GM19452 (cell line): Measurements from ENCODE around the gene ARL14EPL.
"Not testable (repeated sequence)": the region's sequence is repeated elsewhere in the genome, so short reads cannot be mapped to it uniquely, and the experiment has no call there.

Experiments
- ATAC-seq: cut with Tn5 transposase; IDR thresholded peaks from one replicate; pipeline ENCODE4 v1.9.1; 2021; ENCODE audit not compliant: unreplicated experiment

Gene ARL14EPL

DNA sequence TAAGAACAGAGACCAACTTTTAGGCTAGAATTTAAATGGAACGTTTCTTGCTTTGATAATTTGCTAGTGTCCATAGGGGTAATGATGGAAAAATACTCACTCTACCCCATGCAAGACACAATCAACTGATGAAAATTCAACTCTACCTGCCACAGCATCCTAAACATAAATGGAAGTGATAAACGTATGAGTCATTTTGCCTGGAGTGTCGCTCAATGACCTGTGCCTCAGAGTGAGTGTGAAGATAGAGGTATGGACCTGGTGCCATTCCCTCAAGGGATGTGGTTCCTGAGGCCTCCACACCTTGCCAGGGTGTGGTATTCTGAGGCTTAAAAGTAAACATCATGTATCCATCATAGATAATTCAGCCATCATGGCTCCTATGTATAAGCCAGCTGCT is 14.0 kb downstream of the ARL14EPL start:
- no peak for ATAC-seq

DNA sequence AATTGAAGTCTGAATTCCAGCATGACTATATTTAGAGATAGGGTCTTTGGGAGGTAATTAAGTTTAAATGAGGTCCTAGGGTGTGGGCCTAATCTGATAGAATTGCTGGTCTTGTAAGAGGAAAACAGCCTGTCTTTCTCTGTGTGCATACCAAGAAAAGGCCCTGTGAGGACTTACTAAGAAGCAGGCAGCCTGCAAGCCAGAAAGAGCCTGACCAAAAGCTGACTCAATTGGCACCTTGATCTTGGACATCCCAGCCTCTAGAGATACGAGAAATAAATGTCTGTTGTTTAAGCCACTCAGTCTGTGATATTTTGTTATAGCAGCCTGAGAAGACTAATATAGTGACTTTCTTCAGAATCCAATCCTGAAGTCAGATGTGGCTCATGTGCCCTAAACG is 14.6 kb downstream of the ARL14EPL start:
- ATAC-seq = no peak

DNA sequence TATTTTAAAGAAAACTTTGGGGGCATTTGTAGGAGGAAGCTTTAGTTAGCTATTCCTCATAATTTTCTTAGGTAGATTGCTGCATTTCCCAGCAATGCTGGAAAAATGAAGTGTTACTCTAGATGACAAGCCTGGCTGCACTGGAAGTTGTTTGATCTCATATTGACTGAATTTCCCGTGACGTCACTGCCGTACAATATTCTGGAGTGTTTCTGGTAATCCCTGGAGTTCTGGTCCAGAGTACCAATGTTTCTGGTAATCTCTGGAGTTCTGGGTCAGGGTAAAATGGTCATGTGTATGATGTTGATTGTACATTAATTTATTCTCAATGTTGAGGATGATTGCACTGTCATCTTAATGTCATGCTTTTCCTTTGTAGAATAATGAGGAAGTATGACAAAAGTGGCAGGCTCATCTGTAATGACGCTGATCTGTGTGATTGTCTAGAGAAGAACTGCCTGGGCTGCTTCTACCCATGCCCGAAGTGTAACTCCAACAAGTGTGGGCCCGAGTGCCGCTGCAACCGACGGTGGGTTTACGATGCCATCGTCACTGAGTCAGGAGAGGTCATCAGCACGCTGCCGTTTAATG is 26.2 kb downstream of the ARL14EPL start:
- ATAC-seq = no peak

DNA sequence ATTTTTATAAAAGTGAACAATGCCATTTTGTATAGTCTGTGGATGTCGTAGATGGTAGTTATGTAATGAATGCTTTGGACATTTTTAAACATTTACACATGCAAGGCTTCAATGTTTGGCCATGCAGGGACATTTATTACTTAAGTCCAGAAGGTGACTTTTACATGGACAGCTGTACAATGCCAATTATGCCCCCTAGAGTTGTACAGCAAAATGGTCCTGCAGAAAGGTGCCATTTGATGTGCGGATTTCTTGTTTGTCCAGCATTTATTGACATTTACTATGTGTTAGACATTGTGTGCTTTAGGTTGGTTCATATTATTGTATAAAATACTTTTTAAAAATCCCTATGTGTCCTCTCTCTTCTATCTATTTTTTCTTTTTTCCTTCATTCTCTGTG is 30.1 kb downstream of the ARL14EPL start:
- ATAC-seq = no peak

GRCh38 chr5:116063950-116064349 is 31.7 kb downstream of the ARL14EPL start:
- ATAC-seq = no peak

- ATAC-seq = no peak
Measured at GRCh38 chr5:116068028-116068632, 35.9 kb downstream of the ARL14EPL start.

DNA sequence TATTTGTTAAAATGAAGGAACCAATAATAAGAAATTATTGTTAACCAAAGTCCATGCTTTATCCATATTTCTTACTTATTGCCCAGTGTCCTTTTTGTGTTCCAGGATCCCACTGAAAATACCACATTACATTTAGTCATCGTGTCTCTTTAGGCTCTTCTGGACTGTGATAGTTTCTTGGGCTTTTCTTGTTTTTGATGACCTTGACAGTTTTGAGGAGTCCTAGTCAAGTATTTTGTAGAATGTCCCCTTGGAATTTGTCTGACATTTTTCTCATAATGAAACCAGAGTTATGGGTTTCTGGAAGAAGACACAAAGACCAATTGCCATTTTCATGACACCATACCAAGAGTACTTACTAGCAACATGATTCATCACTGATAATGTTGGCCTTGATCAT is 38.9 kb downstream of the ARL14EPL start:
- ATAC-seq = no peak

DNA sequence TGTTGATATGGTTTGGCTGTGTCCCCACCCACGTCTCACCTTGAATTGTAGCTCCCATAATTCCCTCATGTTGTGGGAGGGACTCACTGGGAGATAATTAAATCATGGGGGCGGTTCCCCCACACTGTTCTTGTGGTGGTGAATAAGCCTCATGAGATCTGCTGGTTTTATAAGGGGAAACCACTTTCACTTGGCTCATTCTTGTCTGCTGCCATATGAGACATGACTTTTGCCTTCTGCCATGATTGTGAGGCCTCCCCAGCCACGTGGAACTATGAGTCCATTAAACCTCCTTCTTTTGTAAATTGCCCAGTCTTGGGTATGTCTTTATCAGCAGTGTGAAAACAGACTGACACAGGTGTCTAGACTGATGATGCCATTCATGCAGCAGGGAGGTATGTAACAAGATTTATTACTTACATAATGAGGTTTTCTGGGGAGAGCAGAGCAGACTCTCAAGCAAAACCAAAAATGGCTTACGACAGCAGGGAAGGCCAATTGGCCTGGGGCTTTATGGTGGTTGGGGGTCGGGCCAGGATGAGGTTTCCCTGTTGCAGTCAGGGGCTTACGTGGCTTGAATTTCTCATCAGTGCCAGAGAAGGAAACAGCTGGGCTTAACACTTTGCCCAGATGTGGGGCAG is 43.0 kb downstream of the ARL14EPL start:
- ATAC-seq = no peak

DNA sequence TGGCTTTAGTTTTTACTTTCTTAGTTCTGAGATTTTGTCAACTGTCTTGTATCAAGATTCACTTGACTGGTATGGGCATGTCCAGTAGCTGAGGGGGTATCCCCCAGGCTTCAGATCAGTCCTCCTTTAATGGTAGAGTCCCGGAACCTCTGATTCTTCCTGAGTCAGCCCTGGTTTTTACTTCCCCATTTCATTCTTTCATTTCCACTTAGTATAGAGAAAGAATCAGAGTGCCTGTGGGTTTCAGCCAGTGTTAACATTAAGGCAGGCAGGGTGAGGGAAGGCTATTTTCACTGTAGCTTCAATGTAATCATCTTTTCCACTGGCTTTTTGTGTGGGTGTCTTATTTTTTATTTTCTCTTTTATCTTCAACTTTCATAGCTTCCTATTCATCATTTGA is 44.2 kb downstream of the ARL14EPL start:
- peak; percentile 99 for ATAC-seq

DNA sequence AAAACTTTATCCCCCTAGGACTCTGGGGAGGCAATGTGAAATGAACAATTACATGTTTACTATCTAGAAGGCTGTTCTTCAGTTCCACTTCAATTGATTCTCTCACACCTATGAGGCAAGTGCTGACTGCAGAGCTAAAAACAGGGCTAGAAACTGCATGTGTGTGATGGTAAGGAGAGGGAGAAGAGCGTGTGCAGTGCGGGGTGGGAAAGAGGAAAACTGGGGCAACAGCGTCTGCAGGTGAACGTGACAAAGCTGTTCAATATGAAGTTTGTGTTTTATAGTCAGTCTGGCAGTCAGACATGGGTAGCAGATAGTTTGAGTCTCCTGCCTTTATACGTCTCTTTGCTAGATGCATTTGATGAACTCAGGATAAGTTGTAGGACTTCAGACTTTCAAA is 45.9 kb downstream of the ARL14EPL start:
- ATAC-seq = no peak

DNA sequence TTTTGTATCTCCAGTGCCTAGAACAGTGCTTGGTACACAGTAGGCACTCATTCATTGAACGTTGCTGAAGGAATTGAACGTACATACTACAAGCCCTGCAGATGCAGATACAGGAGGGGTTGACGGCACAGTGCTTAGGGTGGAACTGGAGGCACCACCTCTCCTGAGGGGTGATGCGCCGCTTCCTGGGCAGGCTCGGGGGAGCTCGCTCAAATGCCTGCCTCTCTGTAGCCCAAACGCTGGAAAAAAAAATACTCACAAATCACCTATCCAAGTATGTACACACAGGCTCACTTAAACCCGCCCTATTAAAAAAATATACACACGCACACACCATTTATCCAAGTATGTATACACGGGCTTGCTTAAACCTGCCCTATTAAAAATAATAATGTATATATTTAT is 52.0 kb downstream of the ARL14EPL start:
- ATAC-seq = peak; percentile 27

DNA sequence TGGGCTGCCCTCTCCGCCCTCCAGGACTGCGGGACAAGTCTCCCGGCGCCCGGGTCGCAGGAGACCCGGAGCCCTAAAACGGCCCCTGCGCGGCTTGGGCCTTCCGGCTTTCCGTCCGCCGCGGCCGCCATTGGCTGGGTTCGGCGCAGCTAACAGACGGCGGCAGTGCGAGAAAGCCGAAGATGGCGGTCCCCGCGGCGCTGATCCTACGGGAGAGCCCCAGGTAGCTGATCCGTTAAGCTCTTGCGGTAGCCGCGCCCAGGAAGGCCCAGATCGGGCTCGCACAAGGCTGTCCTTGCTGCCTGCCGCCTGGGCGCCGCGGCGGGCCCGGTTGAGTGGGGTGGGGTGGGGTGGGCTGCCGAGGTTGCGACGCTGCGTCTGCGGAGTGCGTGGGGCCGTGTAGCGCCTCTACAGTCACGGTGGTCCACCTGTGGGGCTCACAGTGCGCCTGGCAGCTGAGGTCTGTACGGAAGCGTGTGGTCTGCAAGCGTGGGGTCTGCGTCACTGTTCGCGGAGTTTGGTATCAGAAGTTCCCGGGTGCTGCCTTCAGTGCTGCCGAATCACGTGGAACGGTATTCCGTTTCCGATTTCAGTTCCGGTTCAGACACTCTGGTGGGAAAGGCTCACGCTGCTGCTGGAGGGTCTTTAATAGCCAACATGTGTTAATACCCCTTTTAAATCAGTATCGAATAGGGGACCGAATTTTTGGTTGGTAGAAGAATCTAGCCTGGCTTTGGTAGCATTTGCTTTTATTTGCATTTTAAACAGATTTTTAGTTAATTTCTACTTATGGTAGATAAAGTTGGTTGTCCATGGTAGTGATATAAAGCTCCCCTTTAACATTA is 52.8 kb downstream of the ARL14EPL start, which contains the start of gene COMMD10:
COMMD10 (plus strand) TSS at position 155 of the 845 bp plus-strand sequence.
- ATAC-seq = peak; percentile 92

GRCh38 chr5:116086309-116086708 is 54.0 kb downstream of the ARL14EPL start:
- ATAC-seq = not testable (repeated sequence)

GRCh38 chr5:116088062-116088461 is 55.8 kb downstream of the ARL14EPL start:
- no peak for ATAC-seq

GRCh38 chr5:116090302-116090701 is 58.0 kb downstream of the ARL14EPL start:
- no peak for ATAC-seq

DNA sequence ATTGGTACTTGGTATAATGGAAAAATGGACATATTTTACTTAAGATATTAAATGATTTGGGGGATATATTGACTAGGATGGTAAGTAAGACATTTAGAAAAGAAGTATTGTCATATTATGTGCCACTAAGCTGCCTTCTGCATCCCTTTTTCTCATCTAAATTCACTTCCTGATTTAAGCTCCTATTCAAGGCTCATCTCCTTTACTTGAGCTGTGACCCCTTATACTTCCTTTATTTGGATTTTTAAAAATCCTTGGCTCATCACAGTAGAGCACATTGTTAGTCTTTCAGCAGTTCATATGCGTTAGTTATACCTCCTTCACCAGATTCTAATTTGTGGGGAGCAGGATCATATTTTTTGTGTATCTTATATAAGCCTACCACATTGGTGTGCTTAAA is 59.1 kb downstream of the ARL14EPL start:
- no peak for ATAC-seq

DNA sequence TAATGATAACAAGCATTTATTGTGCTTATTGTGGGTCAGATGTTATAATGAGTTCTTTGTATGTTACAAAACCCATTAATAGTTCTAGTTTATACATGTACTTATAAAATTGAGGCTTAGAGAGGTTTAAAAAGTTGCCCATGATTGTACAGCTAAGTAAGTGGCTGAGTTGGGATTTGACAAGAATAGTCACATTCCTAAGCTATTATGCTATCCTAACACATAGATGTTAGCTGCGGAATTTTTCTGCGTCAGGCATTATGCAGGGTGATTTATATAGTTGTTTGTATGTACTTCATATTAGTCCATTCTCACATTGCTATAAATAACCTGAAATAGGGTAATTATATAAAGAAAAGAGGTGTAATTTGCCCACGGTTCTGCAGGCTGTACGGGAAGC is 65.0 kb downstream of the ARL14EPL start:
- ATAC-seq = no peak

DNA sequence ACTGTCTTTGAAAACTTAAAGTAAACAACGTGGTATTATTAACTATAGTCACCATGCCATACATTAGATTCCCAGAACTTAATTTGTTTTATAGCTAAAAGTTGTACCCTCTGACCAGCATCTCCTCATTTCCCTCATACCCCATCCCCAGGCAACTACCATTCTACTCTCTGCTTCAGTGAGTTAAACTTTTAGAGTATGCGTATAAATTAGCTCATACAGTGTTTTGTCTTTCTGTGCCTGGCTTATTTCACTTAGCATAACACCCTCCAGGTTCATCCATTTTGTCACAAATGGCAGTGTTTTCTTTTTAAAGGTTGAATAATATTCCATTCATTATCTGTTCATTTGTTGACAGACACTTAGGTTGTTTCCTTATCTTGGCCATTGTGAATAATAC is 66.7 kb downstream of the ARL14EPL start:
- no peak for ATAC-seq

DNA sequence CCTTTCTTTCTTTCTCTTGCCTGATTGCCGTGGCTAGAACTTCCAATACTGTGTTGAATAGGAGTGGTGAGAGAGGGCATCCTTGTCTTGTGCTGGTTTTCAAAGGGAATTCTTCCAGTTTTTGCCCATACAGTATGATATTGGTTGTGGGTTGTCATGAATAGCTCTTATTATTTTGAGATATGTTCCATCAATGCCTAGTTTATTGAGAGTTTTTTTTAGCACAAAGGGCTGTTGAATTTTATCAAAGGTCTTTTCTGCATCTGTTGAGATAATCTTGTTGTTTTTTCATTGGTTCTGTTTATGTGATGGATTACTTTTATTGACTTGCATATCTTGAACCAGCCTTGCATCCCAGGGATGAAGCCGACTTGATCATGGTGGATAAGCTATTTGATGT is 72.7 kb downstream of the ARL14EPL start:
- not testable (repeated sequence) for ATAC-seq
